RWPE1 (cell line): ENCODE data around the gene PREP.

Source experiments
- CTCF ChIA-PET: fragments of 350-600 bp; sonication (Branson Sonifier 250); formaldehyde crosslinking; extraction: SDS; loops from one replicate; lab custom pipeline; 2021; lab: Yijun Ruan, JAX
- POLR2A ChIA-PET: fragments of 400-600 bp; formaldehyde crosslinking; extraction: SDS; loops from one replicate; lab custom pipeline; 2020; ENCODE audit warnings: antibody characterized with exemption; ENCODE audit not compliant: low non-redundant PET; lab: Yijun Ruan, JAX
- DNase-seq: peaks from one replicate; pipeline ENCODE4 v3.0.0; 2012; ENCODE audit warnings: low spot score
- H3K27ac ChIP-seq: fragments of 450-650 bp; 2 replicates; pipeline ENCODE4 v1.5.1; 2017
- TF ChIP-seq, protein P1 (sequence below): fragments of 450-650 bp; conservative IDR thresholded peaks from 2 replicates; pipeline ENCODE4 v1.5.1; 2017; ENCODE audit warnings: low read depth, mild to moderate bottlenecking

The PREP gene

DNA sequence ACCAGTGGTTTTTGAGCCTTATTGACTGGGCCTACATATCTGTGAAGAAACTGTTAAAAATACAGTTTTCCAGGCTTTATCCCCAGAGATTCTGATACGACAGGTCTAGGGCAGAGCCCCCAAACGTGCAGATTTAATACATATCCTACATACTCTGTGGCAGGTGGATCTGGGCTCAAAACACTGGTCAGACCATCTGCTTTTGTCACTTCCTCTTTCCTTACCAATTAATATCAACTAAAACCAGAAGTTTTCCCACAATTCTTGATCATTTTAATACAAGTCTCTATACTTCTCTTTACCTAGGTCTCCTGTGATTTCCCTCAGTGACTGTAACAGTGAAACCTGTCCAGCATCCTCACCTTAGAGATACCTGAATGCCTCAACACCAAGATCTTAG is 108.8 kb downstream of the PREP start:
- DNase-seq = no peak
- TF ChIP-seq, protein P1, sequence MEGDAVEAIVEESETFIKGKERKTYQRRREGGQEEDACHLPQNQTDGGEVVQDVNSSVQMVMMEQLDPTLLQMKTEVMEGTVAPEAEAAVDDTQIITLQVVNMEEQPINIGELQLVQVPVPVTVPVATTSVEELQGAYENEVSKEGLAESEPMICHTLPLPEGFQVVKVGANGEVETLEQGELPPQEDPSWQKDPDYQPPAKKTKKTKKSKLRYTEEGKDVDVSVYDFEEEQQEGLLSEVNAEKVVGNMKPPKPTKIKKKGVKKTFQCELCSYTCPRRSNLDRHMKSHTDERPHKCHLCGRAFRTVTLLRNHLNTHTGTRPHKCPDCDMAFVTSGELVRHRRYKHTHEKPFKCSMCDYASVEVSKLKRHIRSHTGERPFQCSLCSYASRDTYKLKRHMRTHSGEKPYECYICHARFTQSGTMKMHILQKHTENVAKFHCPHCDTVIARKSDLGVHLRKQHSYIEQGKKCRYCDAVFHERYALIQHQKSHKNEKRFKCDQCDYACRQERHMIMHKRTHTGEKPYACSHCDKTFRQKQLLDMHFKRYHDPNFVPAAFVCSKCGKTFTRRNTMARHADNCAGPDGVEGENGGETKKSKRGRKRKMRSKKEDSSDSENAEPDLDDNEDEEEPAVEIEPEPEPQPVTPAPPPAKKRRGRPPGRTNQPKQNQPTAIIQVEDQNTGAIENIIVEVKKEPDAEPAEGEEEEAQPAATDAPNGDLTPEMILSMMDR = no peak
- H3K27ac ChIP-seq = no peak overlapping the region
- CTCF ChIA-PET = interaction anchor here (0.6 to 1.0 kb wide), 2 partner anchors 9 to 23 kb away, joined by 3 to 7 read pairs; no protein-coding TSS in a partner anchor
- POLR2A ChIA-PET = no interaction called here

DNA sequence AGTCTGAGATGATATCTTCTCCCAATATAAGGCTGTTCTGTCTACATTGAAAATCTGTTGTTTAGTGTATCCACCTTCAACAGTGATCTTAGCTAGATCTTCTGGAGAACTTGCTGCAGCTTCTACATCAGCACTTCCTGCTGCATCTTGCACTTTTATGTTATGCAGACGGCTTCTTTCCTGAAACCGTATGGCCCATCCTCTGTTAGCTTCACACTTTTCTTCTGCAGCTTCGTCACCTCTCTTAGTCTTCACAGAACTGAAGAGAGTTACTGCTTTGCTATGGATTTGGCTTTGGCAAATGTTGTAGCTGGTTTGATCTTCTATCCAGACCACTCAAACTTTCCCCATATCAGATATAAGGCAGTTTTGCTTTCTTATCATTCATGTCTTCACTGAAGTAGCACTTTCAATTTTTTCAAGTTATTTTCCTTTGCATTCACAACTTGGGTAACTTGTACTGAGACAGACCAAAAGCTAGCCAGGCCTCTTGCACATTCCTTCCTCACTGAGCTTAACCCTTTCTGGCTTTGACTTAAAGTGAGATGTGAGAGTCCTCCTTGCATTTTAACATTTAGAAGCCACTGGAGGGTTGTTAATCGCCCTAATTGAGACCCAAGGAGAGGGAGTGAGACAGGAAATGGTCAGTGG is 110.1 kb downstream of the PREP start:
- TF ChIP-seq, protein P1 = no peak
- ChIA-PET CTCF (no interaction called here), POLR2A (no interaction called here)
- H3K27ac ChIP-seq = no peak overlapping the region
- DNase-seq = no peak

DNA sequence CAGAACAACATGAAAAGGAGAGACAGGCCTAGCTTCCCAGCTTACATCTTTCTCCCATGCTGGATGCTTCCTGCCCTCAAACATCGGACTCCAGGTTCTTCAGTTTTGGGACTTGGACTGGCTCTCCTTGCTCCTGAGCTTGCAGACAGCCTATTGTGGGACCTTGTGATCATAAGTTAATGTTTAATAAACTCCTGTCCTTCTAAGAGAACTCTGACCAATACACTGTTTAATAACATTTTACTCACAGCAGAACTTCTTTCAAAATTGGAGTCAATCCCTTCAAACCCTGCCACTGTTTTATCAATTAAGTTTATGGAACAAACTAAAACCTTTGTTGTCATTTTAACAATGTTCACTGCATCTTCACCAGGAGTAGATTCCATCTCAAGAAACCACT is 111.4 kb downstream of the PREP start:
- no peak for DNase-seq
- no peak overlapping the region for H3K27ac ChIP-seq
- ChIA-PET CTCF (no interaction called here), POLR2A (no interaction called here)
- TF ChIP-seq, protein P1 = no peak

DNA sequence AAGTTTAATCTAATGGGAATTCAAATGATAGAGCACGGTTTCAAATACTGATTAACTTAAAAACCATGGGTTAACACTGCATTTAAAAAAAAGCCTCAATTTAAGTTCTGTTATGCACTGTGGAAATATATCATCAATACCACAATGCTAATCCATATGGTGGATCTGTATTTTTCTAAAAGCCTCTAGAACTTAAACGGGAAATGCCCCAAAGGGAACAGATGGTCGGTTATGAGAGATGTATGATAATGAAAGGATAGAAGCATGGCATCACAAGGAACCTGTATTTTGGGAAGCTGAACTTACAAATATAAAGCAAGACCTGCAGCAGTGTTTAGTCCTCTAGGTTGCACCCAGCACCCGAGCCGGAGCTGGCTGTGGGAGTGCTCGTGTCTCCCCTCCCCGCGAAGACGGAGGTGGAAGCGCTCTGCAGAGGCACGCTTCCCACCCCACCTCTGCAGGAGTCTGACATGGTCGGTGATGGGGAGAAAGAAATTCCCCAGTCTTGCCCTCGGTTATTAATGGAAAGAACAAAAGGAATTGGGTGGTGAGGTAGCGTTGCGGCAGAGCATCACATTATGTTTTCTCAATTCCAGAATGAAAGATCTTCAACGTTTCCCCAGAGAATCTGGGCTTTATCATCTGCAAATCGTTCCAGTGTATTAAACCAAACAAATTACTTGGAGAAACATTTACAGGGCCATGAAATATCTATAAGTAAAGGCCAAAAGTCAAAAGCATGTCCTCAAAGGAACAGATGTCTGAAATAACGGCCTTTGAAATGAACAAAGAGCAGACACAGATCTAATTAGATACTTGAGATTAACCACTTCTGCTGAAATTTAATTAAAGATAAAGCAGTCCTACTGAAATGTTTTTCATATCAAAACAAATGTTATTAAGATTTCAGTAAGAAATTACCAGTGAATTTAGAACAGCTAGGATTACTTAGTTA is 120.0 kb downstream of the PREP start:
- CTCF ChIA-PET = no interaction called here
- POLR2A ChIA-PET = no interaction called here
- DNase-seq = no peak
- TF ChIP-seq, protein P1 = no peak
- no peak overlapping the region for H3K27ac ChIP-seq

DNA sequence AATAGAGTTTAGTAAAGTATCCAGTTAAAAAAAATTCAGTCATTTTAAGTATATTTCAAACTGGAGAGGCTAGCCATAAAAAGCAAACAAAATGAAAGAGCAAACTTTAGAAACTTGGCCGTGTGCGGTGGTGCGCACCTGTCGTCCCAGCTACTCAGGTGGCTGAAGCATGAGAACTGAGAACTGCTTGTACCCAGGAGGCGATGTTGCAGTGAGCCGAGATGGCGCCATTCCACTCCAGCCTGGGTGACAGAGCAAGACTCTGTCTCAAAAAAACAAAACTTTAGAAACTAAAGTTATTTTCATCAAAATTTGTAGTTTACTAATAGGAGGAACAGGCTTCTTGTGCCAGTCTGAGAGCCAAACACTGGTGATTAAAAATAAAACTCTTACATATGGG is 122.8 kb downstream of the PREP start:
- CTCF ChIA-PET = no interaction called here
- no peak overlapping the region for H3K27ac ChIP-seq
- DNase-seq = no peak
- TF ChIP-seq, protein P1 = no peak
- POLR2A ChIA-PET = no interaction called here

DNA sequence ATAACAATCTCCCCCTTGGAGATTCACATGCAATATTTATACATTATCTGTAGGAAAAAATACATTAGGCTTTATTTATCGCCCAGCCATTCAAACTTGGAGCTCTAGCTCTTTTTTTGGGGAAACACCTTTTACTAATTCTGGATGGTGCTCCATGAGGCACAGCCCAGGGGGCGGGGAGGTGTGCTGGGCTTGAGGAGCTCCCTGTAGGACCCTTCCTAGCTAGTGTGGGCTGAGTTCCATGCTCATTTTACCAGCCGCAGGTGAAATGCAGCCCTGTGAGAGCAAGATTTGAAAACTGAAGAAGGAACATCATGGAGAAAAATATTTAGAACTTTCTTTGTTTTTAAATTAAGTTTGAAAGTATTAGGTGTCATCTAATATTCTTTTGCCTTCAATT is 123.4 kb downstream of the PREP start:
- no peak for DNase-seq
- POLR2A ChIA-PET = no interaction called here
- no peak overlapping the region for H3K27ac ChIP-seq
- CTCF ChIA-PET = no interaction called here
- TF ChIP-seq, protein P1 = no peak
